ENCODE measurements around the gene NANOS3. TPM values are rescaled to one million over a fixed set of nuclear protein-coding genes. Genes with fewer than 3 reads are reported as not detected.
"Not testable (repeated sequence)": the region's sequence is repeated elsewhere in the genome, so short reads cannot be mapped to it uniquely, and the experiment has no call there.

Gene NANOS3
- total RNA-seq, 1 donor from 2014 or later, result 0.68 TPM

GRCh38 chr19:13850910-13851733 lies 25.8 kb upstream of the NANOS3 start:
- Histone ChIP-seq H3K36me3 (no peaks in the 10 kb centered on the region), H3K27me3 (ENCODE audit: low read depth) (no peaks in the 10 kb centered on the region), H3K4me3 (peak overlapping the region; percentile 47), H3K27ac (peak overlapping the region; percentile 100), H3K4me1 (peaks cover 51% of the 10 kb centered on the region), H3K9me3 (no peaks in the 10 kb centered on the region)
- TF ChIP-seq CTCF (IDR thresholded peaks at IDR 0.05), result no peak
- DNase-seq (peak; percentile 91), ATAC-seq (peak; percentile 68 to 74)
- intact Hi-C loops (cut with DNase I), result no loop called here

GRCh38 chr19:13851734-13852114 lies 25.2 kb upstream of the NANOS3 start:
- Histone ChIP-seq H3K27ac (peak overlapping the region; percentile 100), H3K4me1 (peaks cover 45% of the 10 kb centered on the region)
- H3K27me3 ChIP-seq (ENCODE audit: low read depth); DNase-seq; H3K9me3 ChIP-seq; intact Hi-C loops (cut with DNase I); H3K36me3 ChIP-seq; H3K4me3 ChIP-seq; ATAC-seq: not testable (repeated sequence)

- H3K9me3 ChIP-seq; H3K4me3 ChIP-seq; H3K36me3 ChIP-seq; H3K27me3 ChIP-seq (ENCODE audit: low read depth); ATAC-seq; intact Hi-C loops (cut with DNase I); DNase-seq: not testable (repeated sequence)
- peak overlapping the region; percentile 100 for H3K27ac ChIP-seq
- H3K4me1 ChIP-seq, result peaks cover 40% of the 10 kb centered on the region
These were observed 24.7 kb upstream of the NANOS3 start for GRCh38 chr19:13852171-13852707.

GRCh38 chr19:13856497-13856896 lies 20.4 kb upstream of the NANOS3 start:
- Histone ChIP-seq H3K9me3 (no peaks in the 10 kb centered on the region), H3K4me3 (no peak overlapping the region), H3K27ac (no peak overlapping the region), H3K4me1 (peaks cover 11% of the 10 kb centered on the region), H3K27me3 (ENCODE audit: low read depth) (no peaks in the 10 kb centered on the region), H3K36me3 (no peaks in the 10 kb centered on the region)
- ATAC-seq (no peak), DNase-seq (no peak)
- intact Hi-C loops (cut with DNase I), result no loop called here
- no peak for TF ChIP-seq CTCF (IDR thresholded peaks at IDR 0.05)

GRCh38 chr19:13859361-13859880 lies 17.5 kb upstream of the NANOS3 start:
- no peak overlapping the region for H3K27ac ChIP-seq
- H3K27me3 ChIP-seq (ENCODE audit: low read depth), result no peaks in the 10 kb centered on the region
- no peak for ATAC-seq
- TF ChIP-seq CTCF (IDR thresholded peaks at IDR 0.05), result no peak
- no peaks in the 10 kb centered on the region for H3K36me3 ChIP-seq
- no peaks in the 10 kb centered on the region for H3K9me3 ChIP-seq
- no peak overlapping the region for H3K4me3 ChIP-seq
- intact Hi-C loops (cut with DNase I), result no loop called here
- DNase-seq, result no peak
- H3K4me1 ChIP-seq, result peaks cover 29% of the 10 kb centered on the region

GRCh38 chr19:13860679-13861391 lies 16.1 kb upstream of the NANOS3 start:
- Histone ChIP-seq H3K36me3 (no peaks in the 10 kb centered on the region), H3K9me3 (no peaks in the 10 kb centered on the region), H3K27ac (peak overlapping the region; percentile 97), H3K4me1 (peaks cover 34% of the 10 kb centered on the region), H3K27me3 (ENCODE audit: low read depth) (no peaks in the 10 kb centered on the region), H3K4me3 (peak overlapping the region; percentile 56)
- no peak for TF ChIP-seq CTCF (IDR thresholded peaks at IDR 0.05)
- no peak for ATAC-seq
- DNase-seq, result no peak
- intact Hi-C loops (cut with DNase I), result loop anchor here (10.0 kb wide), 1 partner anchor 76 kb away; no protein-coding TSS in a partner anchor

Data from lower lobe of right lung (tissue), 2 donors.